Sigmoid colon (tissue), 4 donors: ENCODE data around the gene IDI2.

ENCODE experiments used
- POLR2A ChIP-seq, 2 donors: fragments of 450-650 bp; IDR thresholded peaks; one replicate each; pipeline ENCODE4 v1.6.1; 2016; ENCODE audit warnings: antibody characterized with exemption in 2 of 2, mild to moderate bottlenecking in 2 of 2, moderate library complexity in 2 of 2
- POLR2AphosphoS5 ChIP-seq, 4 donors: sonication (generic); formaldehyde crosslinking; IDR thresholded peaks; one replicate each; pipeline ENCODE4 v1.6.1; 2017; ENCODE audit warnings: antibody characterized with exemption in 4 of 4
- TF ChIP-seq, protein P1 (sequence below), 4 experiments: fragments of 450-650 bp in 3 of 4; fragments of 200-600 bp in 1 of 4; IDR thresholded peaks; one replicate each; pipeline ENCODE4 v1.5.1; 2016 to 2019; ENCODE audit warnings: antibody characterized with exemption in 4 of 4, mild to moderate bottlenecking in 3 of 4, moderate library complexity in 2 of 4

DNA sequence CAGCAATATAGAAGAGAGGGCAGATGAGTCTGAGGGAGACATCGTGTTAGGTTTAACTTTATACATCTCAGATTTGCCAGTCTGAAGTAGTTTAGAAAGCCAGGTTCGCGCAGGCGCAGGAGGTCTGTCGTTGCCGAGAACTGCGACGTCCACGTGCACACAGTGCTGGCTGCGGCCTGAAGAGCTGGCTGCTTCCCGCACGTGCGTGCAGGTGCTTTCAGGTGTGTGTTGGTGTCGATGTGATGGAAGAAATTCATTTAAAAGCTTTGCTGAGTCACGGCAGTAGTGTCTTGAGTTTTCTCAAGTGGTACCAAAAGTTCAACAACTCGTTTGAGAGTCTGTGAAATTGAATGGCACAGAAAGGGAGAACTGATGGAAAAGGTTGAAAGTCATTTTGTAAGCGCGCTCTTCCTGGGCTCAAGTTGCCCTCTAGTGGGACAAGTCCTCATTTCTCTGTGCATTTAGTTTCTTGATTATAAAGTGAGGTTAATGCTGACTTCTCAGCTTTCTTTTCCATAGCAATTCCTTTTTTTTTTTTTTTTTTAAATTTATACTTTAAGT, 49.2 kb upstream of the IDI2 start:
- TF ChIP-seq, protein P1, sequence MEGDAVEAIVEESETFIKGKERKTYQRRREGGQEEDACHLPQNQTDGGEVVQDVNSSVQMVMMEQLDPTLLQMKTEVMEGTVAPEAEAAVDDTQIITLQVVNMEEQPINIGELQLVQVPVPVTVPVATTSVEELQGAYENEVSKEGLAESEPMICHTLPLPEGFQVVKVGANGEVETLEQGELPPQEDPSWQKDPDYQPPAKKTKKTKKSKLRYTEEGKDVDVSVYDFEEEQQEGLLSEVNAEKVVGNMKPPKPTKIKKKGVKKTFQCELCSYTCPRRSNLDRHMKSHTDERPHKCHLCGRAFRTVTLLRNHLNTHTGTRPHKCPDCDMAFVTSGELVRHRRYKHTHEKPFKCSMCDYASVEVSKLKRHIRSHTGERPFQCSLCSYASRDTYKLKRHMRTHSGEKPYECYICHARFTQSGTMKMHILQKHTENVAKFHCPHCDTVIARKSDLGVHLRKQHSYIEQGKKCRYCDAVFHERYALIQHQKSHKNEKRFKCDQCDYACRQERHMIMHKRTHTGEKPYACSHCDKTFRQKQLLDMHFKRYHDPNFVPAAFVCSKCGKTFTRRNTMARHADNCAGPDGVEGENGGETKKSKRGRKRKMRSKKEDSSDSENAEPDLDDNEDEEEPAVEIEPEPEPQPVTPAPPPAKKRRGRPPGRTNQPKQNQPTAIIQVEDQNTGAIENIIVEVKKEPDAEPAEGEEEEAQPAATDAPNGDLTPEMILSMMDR (IDR thresholded peaks at IDR 0.05), result no peak
- TF ChIP-seq POLR2A (IDR thresholded peaks at IDR 0.05), result no peak
- no peak for TF ChIP-seq POLR2AphosphoS5 (IDR thresholded peaks at IDR 0.05)
